H1 (cell line): ENCODE results near the gene PKP3. TPM values are rescaled to one million over a fixed set of nuclear protein-coding genes. Genes with fewer than 3 reads are reported as not detected.

ENCODE experiments used
- CTCF ChIA-PET: fragments of 300-600 bp; sonication (Branson Sonifier 250); formaldehyde crosslinking; loops from one replicate; lab custom pipeline; 2021; ENCODE audit not compliant: partially characterized antibody; lab: Charles Lee
- POLR2A ChIA-PET: fragments of 300-600 bp; sonication (Branson Sonifier 250); formaldehyde crosslinking; loops from one replicate; lab custom pipeline; 2021; ENCODE audit warnings: inconsistent platforms; ENCODE audit not compliant: partially characterized antibody; lab: Charles Lee
- DNase-seq, 2 experiments: peaks; one replicate each; pipeline versions ENCODE4 v3.0.0 to v3.0.0-alpha.2; 2010 to 2022; ENCODE audit warnings: low spot score in 2 of 2, low read depth in 1 of 2, mixed read lengths in 1 of 2
- FAIRE-seq: peaks from 2 replicates; lab custom pipeline; 2011; peaks lifted over from hg19 to GRCh38; lab: Jason Lieb, UNC
- H2AFZ ChIP-seq: 2 replicates; pipeline ENCODE4 v1.8.1; 2012; ENCODE audit warnings: low read length, inconsistent platforms
- H2AK5ac ChIP-seq: 2 replicates; pipeline ENCODE4 v1.6.1; 2013; ENCODE audit warnings: low read depth, low read length
- H2BK120ac ChIP-seq: replicated peaks from 2 replicates; pipeline ENCODE3; 2013; ENCODE audit warnings: low read depth, low read length, inconsistent platforms
- H2BK12ac ChIP-seq: 2 replicates; pipeline ENCODE4 v1.6.1; 2013; ENCODE audit warnings: low read depth, low read length
- H2BK15ac ChIP-seq: 2 replicates; pipeline ENCODE4 v1.6.1; 2013; ENCODE audit warnings: low read length
- H2BK20ac ChIP-seq: 2 replicates; pipeline ENCODE4 v1.6.1; 2013; ENCODE audit warnings: low read length
- H2BK5ac ChIP-seq: 2 replicates; pipeline ENCODE4 v1.6.1; 2013; ENCODE audit warnings: low read depth, low read length
- H3K14ac ChIP-seq: 2 replicates; pipeline ENCODE4 v1.6.1; 2013; ENCODE audit warnings: inconsistent platforms; ENCODE audit not compliant: insufficient read length
- H3K18ac ChIP-seq: 2 replicates; pipeline ENCODE4 v1.6.1; 2013; ENCODE audit warnings: low read length; ENCODE audit errors: extremely low read depth
- H3K23ac ChIP-seq: 2 replicates; pipeline ENCODE4 v1.6.1; 2013; ENCODE audit warnings: inconsistent platforms; ENCODE audit not compliant: insufficient read length
- H3K23me2 ChIP-seq: 2 replicates; pipeline ENCODE4 v1.6.1; 2013; ENCODE audit warnings: low read depth, low read length
- H3K27ac ChIP-seq: 2 replicates; pipeline ENCODE4 v1.6.1; 2011; ENCODE audit warnings: low read depth, low read length, inconsistent platforms
- H3K27me3 ChIP-seq, 4 experiments: replicated peaks in 1 of 4; 1 replicate in 1 of 4; 2 replicates in 3 of 4; pipeline versions ENCODE4 v1.6.1 to v1.8.1; 2011 to 2013; ENCODE audit warnings: low read length in 3 of 4, mild to moderate bottlenecking in 3 of 4, inconsistent platforms in 2 of 4, mixed read lengths in 2 of 4, moderate library complexity in 1 of 4; ENCODE audit not compliant: control insufficient read depth in 3 of 4, insufficient read depth in 3 of 4; ENCODE audit errors: extremely low read depth in 1 of 4
- H3K36me3 ChIP-seq, 4 experiments: 2 replicates each; pipeline versions ENCODE4 v1.6.1 to v1.8.1; 2011 to 2013; ENCODE audit warnings: mild to moderate bottlenecking in 4 of 4, low read length in 3 of 4, moderate library complexity in 2 of 4, control low read depth in 1 of 4, inconsistent platforms in 1 of 4; ENCODE audit not compliant: insufficient read depth in 4 of 4, control insufficient read depth in 2 of 4
- H3K4ac ChIP-seq: replicated peaks from 2 replicates; pipeline ENCODE3; 2013; ENCODE audit warnings: low read length, low read depth, mixed read lengths, inconsistent platforms; ENCODE audit not compliant: insufficient read length
- H3K4me1 ChIP-seq, 4 experiments: replicated peaks in 1 of 4; 1 replicate in 1 of 4; 2 replicates in 3 of 4; pipeline versions ENCODE4 v1.6.1 to v1.8.1; 2011 to 2013; ENCODE audit warnings: low read length in 3 of 4, inconsistent platforms in 2 of 4, mixed read lengths in 1 of 4; ENCODE audit not compliant: insufficient read depth in 4 of 4, control insufficient read depth in 3 of 4
- H3K4me2 ChIP-seq, 2 experiments: 2 replicates each; pipeline versions ENCODE4 v1.6.1 to v1.8.1; 2011 to 2013; ENCODE audit warnings: low read depth in 2 of 2, low read length in 2 of 2, control low read depth in 1 of 2, inconsistent platforms in 1 of 2, mild to moderate bottlenecking in 1 of 2; ENCODE audit not compliant: insufficient read depth in 1 of 2
- H3K4me3 ChIP-seq, 4 experiments: fragments of 200-600, 300-600 bp in 1 of 4; sonication (generic), shearing (Covaris generic), sonication (Bioruptor Twin) in 1 of 4; 2 replicates each; pipeline versions ENCODE4 v1.5.1 to v1.8.1; 2011 to 2016; ENCODE audit warnings: low read length in 4 of 4, low read depth in 3 of 4, control low read depth in 2 of 4, inconsistent platforms in 2 of 4, mild to moderate bottlenecking in 2 of 4, mixed read lengths in 1 of 4, moderate library complexity in 1 of 4; ENCODE audit not compliant: insufficient read depth in 2 of 4; ENCODE audit errors: extremely low read depth in 1 of 4
- H3K56ac ChIP-seq: replicated peaks from 2 replicates; pipeline ENCODE3; 2013; ENCODE audit warnings: low read depth, mild to moderate bottlenecking, mixed read lengths, low read length, inconsistent platforms; ENCODE audit not compliant: insufficient read length
- H3K79me1 ChIP-seq: 2 replicates; pipeline ENCODE4 v1.6.1; 2013; ENCODE audit warnings: low read depth, low read length, control low read depth
- H3K79me2 ChIP-seq, 2 experiments: 2 replicates each; pipeline versions ENCODE4 v1.6.1 to v1.8.1; 2012 to 2013; ENCODE audit warnings: low read length in 2 of 2, mild to moderate bottlenecking in 2 of 2, inconsistent platforms in 1 of 2; ENCODE audit not compliant: insufficient read depth in 2 of 2, control insufficient read depth in 1 of 2
- H3K9ac ChIP-seq, 4 experiments: replicated peaks in 1 of 4; 1 replicate in 1 of 4; 2 replicates in 3 of 4; pipeline versions ENCODE4 v1.6.1 to v1.8.1; 2011 to 2013; ENCODE audit warnings: low read depth in 3 of 4, low read length in 3 of 4, control low read depth in 2 of 4, mild to moderate bottlenecking in 2 of 4, moderate library complexity in 2 of 4, inconsistent platforms in 1 of 4; ENCODE audit errors: extremely low read depth in 1 of 4
- H3K9me3 ChIP-seq, 2 experiments: 2 replicates each; pipeline versions ENCODE4 v1.6.1 to v1.8.1; 2012 to 2013; ENCODE audit warnings: mild to moderate bottlenecking in 2 of 2, moderate library complexity in 2 of 2, control low read depth in 1 of 2, inconsistent platforms in 1 of 2, low read depth in 1 of 2, low read length in 1 of 2, mixed read lengths in 1 of 2; ENCODE audit not compliant: insufficient read depth in 2 of 2
- H4K20me1 ChIP-seq, 2 experiments: replicated peaks in 1 of 2; 2 replicates each; pipeline versions ENCODE3 to v1.8.1; 2011 to 2013; ENCODE audit warnings: inconsistent platforms in 2 of 2, low read length in 2 of 2, mild to moderate bottlenecking in 1 of 2; ENCODE audit not compliant: insufficient read depth in 2 of 2, control insufficient read depth in 1 of 2
- H4K5ac ChIP-seq: 2 replicates; pipeline ENCODE4 v1.6.1; 2013; ENCODE audit warnings: low read length, low read depth, mixed read lengths, inconsistent platforms; ENCODE audit not compliant: insufficient read length
- H4K8ac ChIP-seq: 2 replicates; pipeline ENCODE4 v1.8.0; 2013; ENCODE audit warnings: mild to moderate bottlenecking, moderate library complexity, low read length, inconsistent platforms; ENCODE audit not compliant: insufficient read depth; ENCODE audit errors: extremely low read depth
- H4K91ac ChIP-seq: replicated peaks from 2 replicates; pipeline ENCODE3; 2013; ENCODE audit warnings: low read length, mixed read lengths, inconsistent platforms; ENCODE audit not compliant: insufficient read length
- ATF3 ChIP-seq: IDR thresholded peaks from 2 replicates; pipeline ENCODE4 v1.6.1; 2011; ENCODE audit warnings: low read depth, mild to moderate bottlenecking, low read length; ENCODE audit not compliant: insufficient read depth
- CHD2 ChIP-seq: IDR thresholded peaks from 2 replicates; pipeline ENCODE4 v1.6.1; 2012; ENCODE audit warnings: low read length, improper control_type of control experiment
- CREB1 ChIP-seq: IDR thresholded peaks from 2 replicates; pipeline ENCODE4 v1.6.1; 2012; ENCODE audit warnings: inconsistent platforms
- EZH2 ChIP-seq: fragments of 200-600 bp; sonication (generic); IDR thresholded peaks from 2 replicates; pipeline ENCODE4 v1.7.1; 2012; ENCODE audit warnings: low read depth, mild to moderate bottlenecking, moderate library complexity, low read length, inconsistent platforms; ENCODE audit not compliant: severe bottlenecking
- HDAC2 ChIP-seq, 2 experiments: fragments of 300-600 bp in 1 of 2; sonication (generic) in 1 of 2; IDR thresholded peaks; 2 replicates each; pipeline ENCODE4 v1.6.1; 2011 to 2012; ENCODE audit warnings: low read depth in 2 of 2, low read length in 2 of 2, mild to moderate bottlenecking in 2 of 2, moderate library complexity in 2 of 2, borderline replicate concordance in 1 of 2, inconsistent platforms in 1 of 2
- JUND ChIP-seq: IDR thresholded peaks from 2 replicates; pipeline ENCODE4 v1.6.1; 2011; ENCODE audit warnings: mild to moderate bottlenecking, improper control_type of control experiment, low read length
- KDM4A ChIP-seq: IDR thresholded peaks from one replicate; pipeline ENCODE4 v1.7.1; 2012; ENCODE audit warnings: low read depth, mild to moderate bottlenecking, moderate library complexity, low read length, inconsistent platforms; ENCODE audit not compliant: severe bottlenecking
- NRF1 ChIP-seq: IDR thresholded peaks from 2 replicates; pipeline ENCODE4 v1.6.1; 2011; ENCODE audit warnings: mild to moderate bottlenecking, low read depth, low read length, improper control_type of control experiment
- POLR2A ChIP-seq, 2 experiments: IDR thresholded peaks; 1 replicate in 1 of 2; 2 replicates in 1 of 2; pipeline ENCODE4 v1.6.1; 2011; ENCODE audit warnings: low read depth in 2 of 2, low read length in 2 of 2, mild to moderate bottlenecking in 2 of 2; ENCODE audit errors: control extremely low read depth in 1 of 2
- RXRA ChIP-seq: IDR thresholded peaks from 2 replicates; pipeline ENCODE4 v1.6.1; 2011; ENCODE audit warnings: low read depth, mild to moderate bottlenecking, low read length, moderate library complexity; ENCODE audit not compliant: insufficient read depth
- SRF ChIP-seq: IDR thresholded peaks from 2 replicates; pipeline ENCODE4 v1.6.1; 2011; ENCODE audit warnings: mild to moderate bottlenecking, low read depth, low read length, moderate library complexity
- SUZ12 ChIP-seq: fragments of 200-600 bp; sonication (generic); IDR thresholded peaks from 2 replicates; pipeline ENCODE4 v1.6.1; 2012; ENCODE audit warnings: mild to moderate bottlenecking, inconsistent platforms, low read length, moderate library complexity, mixed read lengths
- TAF1 ChIP-seq: IDR thresholded peaks from 2 replicates; pipeline ENCODE4 v1.6.1; 2011; ENCODE audit warnings: mild to moderate bottlenecking, low read depth, low read length
- WGBS, 2 experiments: shearing (Covaris generic) in 1 of 2; methylation state at CpG; one replicate each; pipeline versions ENCODE4 v1.1.6 to v1.1.7; 2013 to 2015; ENCODE audit warnings: low lambda C conversion rate in 2 of 2, mixed read lengths in 2 of 2, inconsistent platforms in 1 of 2, low coverage in 1 of 2, missing lambda C conversion rate in 1 of 2; ENCODE audit not compliant: insufficient replicate concordance in 2 of 2, insufficient coverage in 1 of 2, insufficient read length in 1 of 2; ENCODE audit errors: extremely low coverage in 1 of 2, missing lambda C conversion rate in 1 of 2; 5-methylcytosine and 5-hydroxymethylcytosine counted together
- polyA plus RNA-seq, 7 experiments: library from polyadenylated mRNA; depleted of rRNA in 3 of 7; stranded (reverse) in 5 of 7; unstranded in 2 of 7; fragments of >200 nt in 5 of 7; fragments of 200-250 nt in 2 of 7; gene quantifications; 1 replicate in 5 of 7; 2 replicates in 1 of 7; 4 replicates in 1 of 7; pipeline versions ENCODE4 v1.2.1 to v1.2.3, GENCODE V29; 2011 to 2013; ENCODE audit warnings: missing spikeins in 2 of 7, mixed read lengths in 2 of 7
- total RNA-seq: library from RNA; stranded (reverse); fragmentation: NEBNext Ultra II Directional; extraction: Animal tissue kit (Norgen Biotek cat#: 25700); gene quantifications from 2 replicates; pipeline ENCODE4 v1.2.1, GENCODE V29; 2021

Gene PKP3
- total and polyA plus RNA-seq, 2 of the 8 experiments (the other 6 are each of a cell fraction or from before 2014, with no cell fraction given): 16.7 to 28.7 TPM

- Histone ChIP-seq H3K4ac (peak overlapping the region; percentile 89), H2BK12ac (no peak overlapping the region; the same call in 1 of the 2 replicates), H3K79me1 (peaks cover 3% of the 10 kb centered on the region; the same call in 1 of the 2 replicates), H4K91ac (peak overlapping the region; percentile 89), H4K5ac (no peak overlapping the region), H3K4me1 (peaks cover 4 to 8% (median 6%) of the 10 kb centered on the region in 4 experiments), H4K8ac (no peak overlapping the region), H2BK5ac (0 out of 2 replicates have a peak overlapping the region, but pooled peaks have one; percentile 12), H2BK120ac (peak overlapping the region; percentile 43), H3K27me3 (no peaks in the 10 kb centered on the region; a peak in 1 of 7 replicates), H3K79me2 (peaks cover 0 to 6% of the 10 kb centered on the region in 2 experiments; a peak in 1 of 4 replicates), H3K14ac (peak overlapping the region; percentile 35), H3K23ac (peak overlapping the region; percentile 56), H2BK15ac (peak overlapping the region; percentile 33; the same call in 1 of the 2 replicates), H2AFZ (no peak overlapping the region), H4K20me1 (peaks cover 0 to 16% of the 10 kb centered on the region in 2 experiments), H2AK5ac (peak overlapping the region; percentile 99), H3K9me3 (peaks cover 13 to 31% of the 10 kb centered on the region in 2 experiments), H3K4me3 (no peak overlapping the region), H3K4me2 (no peak overlapping the region; a peak in 2 of 4 replicates), H3K23me2 (peaks cover 20% of the 10 kb centered on the region), H3K36me3 (peaks cover 0 to 13% (median 0%) of the 10 kb centered on the region in 4 experiments; a peak in 1 of 8 replicates), H3K18ac (no peak overlapping the region), H2BK20ac (no peak overlapping the region), H3K9ac (peak overlapping the region in 1 of 4 experiments; percentile 59; a peak in 2 of 7 replicates), H3K56ac (peak overlapping the region; percentile 99), H3K27ac (no peak overlapping the region)
- no peak for TF ChIP-seq SUZ12
- no peak for TF ChIP-seq ATF3
- no peak for TF ChIP-seq TAF1
- no peak for TF ChIP-seq SRF
- TF ChIP-seq CHD2: no peak
- no peak for TF ChIP-seq CREB1
- TF ChIP-seq KDM4A: no peak
- TF ChIP-seq POLR2A (IDR thresholded peaks at IDR 0.05; ENCODE audit: control extremely low read depth in 1 of 2, low read depth in 2 of 2, low read length in 2 of 2): no peak
- TF ChIP-seq RXRA: no peak
- TF ChIP-seq JUND: no peak
- no peak for TF ChIP-seq HDAC2 (IDR thresholded peaks at IDR 0.05; ENCODE audit: borderline replicate concordance in 1 of 2, low read depth in 2 of 2, low read length in 2 of 2)
- TF ChIP-seq NRF1: no peak
- no peak for TF ChIP-seq EZH2
- no peak for FAIRE-seq
- no peak for DNase-seq
- WGBS, 2 experiments: 94 to 100% methylated on average over 2 to 4 of the region's 4 CpGs
- ChIA-PET CTCF (no interaction called here), POLR2A (no interaction called here)
These were observed 36.4 kb upstream of the PKP3 start for GRCh38 chr11:357582-357981.
